ENCODE data around the gene DSCAML1. TPM values are rescaled to one million over a fixed set of nuclear protein-coding genes. Genes with fewer than 3 reads are reported as not detected.
"Not testable (repeated sequence)": the region's sequence is repeated elsewhere in the genome, so short reads cannot be mapped to it uniquely, and the experiment has no call there.

Gene DSCAML1
- total RNA-seq, 1 donor from 2014 or later, result 0.95 TPM

- Histone ChIP-seq H3K27me3 (ENCODE audit: low read depth) (no peaks in the 10 kb centered on the region), H3K4me3 (no peak overlapping the region), H3K36me3 (no peaks in the 10 kb centered on the region), H3K4me1 (no peaks in the 10 kb centered on the region), H3K9me3 (no peaks in the 10 kb centered on the region), H3K27ac (no peak overlapping the region)
- intact Hi-C loops (cut with DNase I), result no loop called here
- TF ChIP-seq, protein P1, sequence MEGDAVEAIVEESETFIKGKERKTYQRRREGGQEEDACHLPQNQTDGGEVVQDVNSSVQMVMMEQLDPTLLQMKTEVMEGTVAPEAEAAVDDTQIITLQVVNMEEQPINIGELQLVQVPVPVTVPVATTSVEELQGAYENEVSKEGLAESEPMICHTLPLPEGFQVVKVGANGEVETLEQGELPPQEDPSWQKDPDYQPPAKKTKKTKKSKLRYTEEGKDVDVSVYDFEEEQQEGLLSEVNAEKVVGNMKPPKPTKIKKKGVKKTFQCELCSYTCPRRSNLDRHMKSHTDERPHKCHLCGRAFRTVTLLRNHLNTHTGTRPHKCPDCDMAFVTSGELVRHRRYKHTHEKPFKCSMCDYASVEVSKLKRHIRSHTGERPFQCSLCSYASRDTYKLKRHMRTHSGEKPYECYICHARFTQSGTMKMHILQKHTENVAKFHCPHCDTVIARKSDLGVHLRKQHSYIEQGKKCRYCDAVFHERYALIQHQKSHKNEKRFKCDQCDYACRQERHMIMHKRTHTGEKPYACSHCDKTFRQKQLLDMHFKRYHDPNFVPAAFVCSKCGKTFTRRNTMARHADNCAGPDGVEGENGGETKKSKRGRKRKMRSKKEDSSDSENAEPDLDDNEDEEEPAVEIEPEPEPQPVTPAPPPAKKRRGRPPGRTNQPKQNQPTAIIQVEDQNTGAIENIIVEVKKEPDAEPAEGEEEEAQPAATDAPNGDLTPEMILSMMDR (IDR thresholded peaks at IDR 0.05), result no peak
- ATAC-seq, result no peak
- no peak for DNase-seq
Measured at GRCh38 chr11:117766026-117766425, 31.0 kb downstream of the DSCAML1 start.

DNA sequence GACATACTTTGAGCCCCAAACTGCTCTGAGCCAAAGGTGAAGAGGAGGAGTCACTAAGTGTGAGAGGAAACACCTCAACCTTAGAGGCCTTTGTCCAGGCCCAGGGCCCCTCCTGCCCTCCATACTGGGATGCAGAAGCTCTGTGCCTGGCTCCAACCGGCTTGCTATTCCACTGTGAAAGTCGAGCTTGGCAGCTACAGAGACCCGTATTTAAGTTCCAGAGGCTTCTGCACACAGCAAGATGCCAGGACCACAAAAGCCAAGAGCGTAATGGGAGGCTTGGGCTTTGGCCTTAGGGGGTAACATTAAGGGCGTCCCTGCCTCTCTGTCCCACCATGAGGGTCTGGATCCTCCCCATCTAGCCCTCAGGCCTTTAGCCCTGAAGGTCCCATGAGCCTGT, 31.9 kb downstream of the DSCAML1 start:
- no peaks in the 10 kb centered on the region for H3K27me3 ChIP-seq (ENCODE audit: low read depth)
- TF ChIP-seq, protein P1 (IDR thresholded peaks at IDR 0.05), result no peak
- no peaks in the 10 kb centered on the region for H3K9me3 ChIP-seq
- no peak for DNase-seq
- H3K36me3 ChIP-seq, result no peaks in the 10 kb centered on the region
- no peak overlapping the region for H3K27ac ChIP-seq
- H3K4me1 ChIP-seq, result no peaks in the 10 kb centered on the region
- intact Hi-C loops (cut with DNase I), result no loop called here
- no peak for ATAC-seq
- no peak overlapping the region for H3K4me3 ChIP-seq

DNA sequence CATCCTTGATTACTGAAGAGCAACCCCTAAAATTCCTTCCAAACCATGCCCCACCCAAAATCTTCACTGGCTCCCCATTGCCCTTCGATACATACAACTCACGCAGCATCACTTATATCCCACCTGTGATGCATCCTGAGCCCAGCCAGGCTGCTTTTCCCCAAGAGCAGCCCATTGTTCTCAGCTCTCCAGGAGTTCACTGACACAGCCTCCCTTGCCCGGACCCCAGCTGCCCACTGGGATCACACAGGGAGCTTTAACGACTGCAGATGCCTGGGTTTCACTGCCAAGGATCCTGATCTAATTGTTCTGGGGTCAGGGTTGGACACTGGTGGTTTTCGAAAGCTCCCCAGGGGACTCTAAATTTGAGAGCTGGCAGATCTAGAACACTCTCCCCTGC, 33.6 kb downstream of the DSCAML1 start:
- ATAC-seq; H3K4me3 ChIP-seq; H3K27ac ChIP-seq; intact Hi-C loops (cut with DNase I); H3K36me3 ChIP-seq; H3K9me3 ChIP-seq; DNase-seq; H3K27me3 ChIP-seq (ENCODE audit: low read depth); H3K4me1 ChIP-seq: not testable (repeated sequence)

GRCh38 chr11:117761993-117762392, 35.0 kb downstream of the DSCAML1 start:
- Histone ChIP-seq H3K4me1 (no peaks in the 10 kb centered on the region), H3K27me3 (ENCODE audit: low read depth) (no peaks in the 10 kb centered on the region), H3K4me3 (no peak overlapping the region), H3K27ac (no peak overlapping the region), H3K9me3 (no peaks in the 10 kb centered on the region), H3K36me3 (no peaks in the 10 kb centered on the region)
- TF ChIP-seq, protein P1 (IDR thresholded peaks at IDR 0.05), result no peak
- intact Hi-C loops (cut with DNase I), result no loop called here
- DNase-seq (no peak), ATAC-seq (no peak)

DNA sequence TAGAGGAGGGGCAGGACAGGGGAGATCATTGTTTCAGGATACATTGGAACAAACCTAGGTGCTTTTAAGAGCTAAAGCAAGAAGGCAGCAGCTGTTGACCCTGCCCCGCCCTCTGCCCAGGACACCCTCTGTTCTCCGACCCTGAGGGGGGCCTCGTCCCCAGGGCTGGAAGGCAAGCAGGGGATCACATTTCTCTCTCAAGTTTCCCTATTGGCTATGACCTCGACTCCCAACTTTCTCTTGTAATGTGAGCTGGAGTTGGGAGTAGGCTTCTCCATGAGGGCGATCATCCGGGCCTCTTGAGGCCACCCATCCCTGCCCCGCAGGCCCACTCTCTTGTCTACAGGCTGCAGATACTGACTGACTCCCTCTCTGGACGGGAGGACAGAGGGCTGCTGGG, 37.7 kb downstream of the DSCAML1 start:
- DNase-seq (no peak), ATAC-seq (no peak)
- H3K27ac ChIP-seq, result no peak overlapping the region
- no peak overlapping the region for H3K4me3 ChIP-seq
- no peaks in the 10 kb centered on the region for H3K36me3 ChIP-seq
- intact Hi-C loops (cut with DNase I), result no loop called here
- TF ChIP-seq, protein P1 (IDR thresholded peaks at IDR 0.05), result no peak
- no peaks in the 10 kb centered on the region for H3K4me1 ChIP-seq
- H3K27me3 ChIP-seq (ENCODE audit: low read depth), result no peaks in the 10 kb centered on the region
- H3K9me3 ChIP-seq, result no peaks in the 10 kb centered on the region

GRCh38 chr11:117754030-117754429, 43.0 kb downstream of the DSCAML1 start:
- no peaks in the 10 kb centered on the region for H3K4me1 ChIP-seq
- intact Hi-C loops (cut with DNase I), result no loop called here
- ATAC-seq, result no peak

More at GRCh38 chr11:117754030-117754429, 43.0 kb downstream of the DSCAML1 start:
- Histone ChIP-seq H3K36me3 (no peaks in the 10 kb centered on the region), H3K27ac (no peak overlapping the region), H3K27me3 (ENCODE audit: low read depth) (no peaks in the 10 kb centered on the region), H3K4me3 (no peak overlapping the region), H3K9me3 (no peaks in the 10 kb centered on the region)
- no peak for DNase-seq
- TF ChIP-seq, protein P1 (IDR thresholded peaks at IDR 0.05), result no peak

Measured in lower lobe of right lung (tissue), 2 donors.